MCF 10A (cell line): Measurements from ENCODE around the gene ASIC5. TPM values are rescaled to one million over a fixed set of nuclear protein-coding genes. Genes with fewer than 3 reads are reported as not detected.
"Not testable (repeated sequence)": the region's sequence is repeated elsewhere in the genome, so short reads cannot be mapped to it uniquely, and the experiment has no call there.

ENCODE experiments used
- BruUV-seq: library from RNA; stranded (reverse); fragments of 400-500 nt; replicated peaks from 2 replicates; lab custom pipeline; 2021; lab: Mats Ljungman, UMichigan
- CTCF ChIA-PET: fragments of 300-600 bp; sonication (Branson Sonifier 250); formaldehyde crosslinking; extraction: SDS; loops from one replicate; lab custom pipeline; 2021; ENCODE audit warnings: antibody characterized with exemption, inconsistent platforms; lab: Yijun Ruan, JAX
- POLR2A ChIA-PET: fragments of 300-600, 350-650 bp; sonication (Branson Sonifier 250); formaldehyde crosslinking; extraction: SDS; loops from one replicate; lab custom pipeline; 2020; ENCODE audit warnings: antibody characterized with exemption, inconsistent platforms; lab: Yijun Ruan, JAX
- DNase-seq: peaks from one replicate; pipeline ENCODE4 v3.0.0-alpha.2; 2018; ENCODE audit not compliant: unreplicated experiment
- H3K27ac Mint-ChIP-seq: one replicate; pipeline ENCODE4 v1.8.0; 2022; ENCODE audit warnings: mild to moderate bottlenecking, low read depth, mixed read lengths; ENCODE audit not compliant: unreplicated experiment
- H3K27me3 Mint-ChIP-seq: one replicate; pipeline ENCODE4 v1.8.0; 2022; ENCODE audit warnings: mixed read lengths; ENCODE audit not compliant: insufficient read depth, unreplicated experiment
- H3K36me3 Mint-ChIP-seq: one replicate; pipeline ENCODE4 v1.8.0; 2022; ENCODE audit warnings: mild to moderate bottlenecking, moderate library complexity, mixed read lengths; ENCODE audit not compliant: insufficient read depth, unreplicated experiment
- H3K4me1 Mint-ChIP-seq: one replicate; pipeline ENCODE4 v1.8.0; 2022; ENCODE audit warnings: mixed read lengths; ENCODE audit not compliant: insufficient read depth, unreplicated experiment
- H3K4me3 Mint-ChIP-seq: one replicate; pipeline ENCODE4 v1.8.0; 2022; ENCODE audit warnings: mild to moderate bottlenecking, moderate library complexity, mixed read lengths; ENCODE audit not compliant: unreplicated experiment
- H3K9me3 Mint-ChIP-seq: one replicate; pipeline ENCODE4 v1.8.0; 2022; ENCODE audit warnings: mixed read lengths; ENCODE audit not compliant: unreplicated experiment
- intact Hi-C: fragments of 100-400 bp; cut with micrococcal nuclease; formaldehyde crosslinking; loops from 2 replicates; pipeline ENCODE4 v1.14.1; 2022
- total RNA-seq: library from RNA; stranded (reverse); gene quantifications from 2 replicates; pipeline ENCODE4 v1.2.3, GENCODE V29; 2022
- TF ChIP-seq, protein P1 (sequence below): fragments of 200-600 bp; IDR thresholded peaks from one replicate; pipeline ENCODE4 v1.8.0; 2022; ENCODE audit warnings: antibody characterized with exemption, mild to moderate bottlenecking; ENCODE audit not compliant: unreplicated experiment

Gene ASIC5
- total RNA-seq, 1 experiment from 2014 or later = not detected

DNA sequence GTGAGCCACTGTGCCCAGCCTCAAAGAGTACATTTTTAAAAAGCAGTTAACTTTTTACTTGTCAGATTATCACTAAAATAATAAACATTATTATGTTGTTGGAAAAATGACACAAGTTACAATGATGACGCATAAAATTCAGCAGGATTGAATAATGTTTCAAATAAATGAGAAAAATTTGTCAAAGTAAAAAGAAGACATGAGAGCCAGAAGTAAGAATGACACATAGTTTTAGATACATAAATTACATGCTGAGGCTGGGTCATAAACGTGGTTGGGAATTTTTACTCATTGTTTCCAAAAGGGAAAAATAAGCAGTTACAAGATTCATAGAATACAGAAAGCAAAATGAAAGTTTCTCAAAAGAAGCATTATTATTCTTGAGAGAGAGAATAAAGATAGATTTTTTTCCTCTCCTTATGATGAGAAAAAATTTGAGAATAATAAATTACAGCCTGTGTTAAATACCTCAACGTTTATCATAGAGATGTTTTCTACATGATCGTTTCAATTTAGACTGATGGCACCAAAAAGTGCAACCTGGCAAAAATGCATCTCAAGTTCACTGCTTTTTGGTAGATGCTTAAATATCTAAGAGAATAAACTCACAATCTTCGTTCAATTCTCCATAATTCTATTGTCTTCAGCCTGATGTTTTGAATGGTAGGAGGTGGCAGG lies 66.8 kb downstream of the ASIC5 start:
- CTCF ChIA-PET = interaction anchor here (1.3 kb wide), 1 partner anchor 154 kb away, joined by 3 read pairs; the partner anchor contains the start of gene CTSO
- intact Hi-C loops = no loop called here
- Mint-ChIP-seq H3K9me3 (no peaks in the 10 kb centered on the region), H3K36me3 (no peaks in the 10 kb centered on the region), H3K4me1 (no peaks in the 10 kb centered on the region), H3K4me3 (no peak overlapping the region), H3K27me3 (no peaks in the 10 kb centered on the region), H3K27ac (no peak overlapping the region)
- TF ChIP-seq, protein P1, sequence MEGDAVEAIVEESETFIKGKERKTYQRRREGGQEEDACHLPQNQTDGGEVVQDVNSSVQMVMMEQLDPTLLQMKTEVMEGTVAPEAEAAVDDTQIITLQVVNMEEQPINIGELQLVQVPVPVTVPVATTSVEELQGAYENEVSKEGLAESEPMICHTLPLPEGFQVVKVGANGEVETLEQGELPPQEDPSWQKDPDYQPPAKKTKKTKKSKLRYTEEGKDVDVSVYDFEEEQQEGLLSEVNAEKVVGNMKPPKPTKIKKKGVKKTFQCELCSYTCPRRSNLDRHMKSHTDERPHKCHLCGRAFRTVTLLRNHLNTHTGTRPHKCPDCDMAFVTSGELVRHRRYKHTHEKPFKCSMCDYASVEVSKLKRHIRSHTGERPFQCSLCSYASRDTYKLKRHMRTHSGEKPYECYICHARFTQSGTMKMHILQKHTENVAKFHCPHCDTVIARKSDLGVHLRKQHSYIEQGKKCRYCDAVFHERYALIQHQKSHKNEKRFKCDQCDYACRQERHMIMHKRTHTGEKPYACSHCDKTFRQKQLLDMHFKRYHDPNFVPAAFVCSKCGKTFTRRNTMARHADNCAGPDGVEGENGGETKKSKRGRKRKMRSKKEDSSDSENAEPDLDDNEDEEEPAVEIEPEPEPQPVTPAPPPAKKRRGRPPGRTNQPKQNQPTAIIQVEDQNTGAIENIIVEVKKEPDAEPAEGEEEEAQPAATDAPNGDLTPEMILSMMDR = no peak
- POLR2A ChIA-PET = interaction anchor here (0.7 kb wide), 1 partner anchor 46 kb away, joined by 3 read pairs; no protein-coding TSS in a partner anchor
- BruUV-seq = no TSS peak
- no peak for DNase-seq

DNA sequence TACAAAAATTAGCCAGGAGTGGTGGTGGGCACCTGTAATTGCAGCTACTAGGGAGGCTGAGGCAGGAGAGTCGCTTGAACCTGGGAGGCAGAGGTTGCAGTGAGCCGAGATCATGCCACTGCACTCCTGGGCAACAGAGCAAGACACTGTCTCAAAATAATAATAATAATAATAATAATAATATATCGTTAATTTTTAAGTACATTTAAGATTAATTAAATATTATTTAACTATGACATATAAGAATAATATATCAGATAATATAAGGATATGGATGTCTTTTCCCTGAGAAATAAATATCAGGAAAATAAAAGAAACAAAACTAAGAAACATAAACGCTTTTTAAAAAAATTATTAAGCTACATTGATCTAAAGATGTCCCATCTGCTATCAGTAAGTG lies 68.5 kb downstream of the ASIC5 start:
- POLR2A ChIA-PET = interaction anchor here (0.6 to 1.3 kb wide), 2 partner anchors 10 to 1329 kb away, joined by 3 to 4 read pairs; no protein-coding TSS in a partner anchor
- H3K4me1 Mint-ChIP-seq, DNase-seq, H3K27me3 Mint-ChIP-seq, H3K36me3 Mint-ChIP-seq, H3K27ac Mint-ChIP-seq, H3K4me3 Mint-ChIP-seq, intact Hi-C loops, H3K9me3 Mint-ChIP-seq, CTCF ChIA-PET, BruUV-seq: not testable (repeated sequence)

DNA sequence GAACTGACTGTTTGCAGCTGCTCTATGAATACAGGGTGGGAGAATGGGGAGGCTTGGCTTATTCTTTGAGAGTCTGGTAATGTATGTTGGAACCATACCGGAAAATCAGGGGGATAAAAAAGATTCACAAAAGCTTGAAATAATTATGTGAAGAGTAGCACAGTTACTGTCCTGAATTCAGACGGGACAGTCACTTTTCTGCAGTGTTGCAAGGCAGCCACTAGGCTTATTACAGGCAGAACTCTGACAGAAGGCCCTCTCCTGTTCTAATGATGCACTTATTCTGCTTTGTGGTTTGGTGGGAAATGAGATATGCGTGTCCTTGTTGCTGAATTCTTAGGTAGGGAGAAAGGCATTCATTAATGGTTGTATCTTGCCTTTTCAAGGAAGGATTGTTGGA lies 70.1 kb downstream of the ASIC5 start:
- POLR2A ChIA-PET = no interaction called here
- no TSS peak for BruUV-seq
- no peaks in the 10 kb centered on the region for H3K9me3 Mint-ChIP-seq
- no peak overlapping the region for H3K27ac Mint-ChIP-seq
- H3K4me3 Mint-ChIP-seq = no peak overlapping the region
- no peaks in the 10 kb centered on the region for H3K27me3 Mint-ChIP-seq
- CTCF ChIA-PET = interaction anchor here (0.7 to 1.0 kb wide), 2 partner anchors 9 to 392 kb away, joined by 4 to 5 read pairs; no protein-coding TSS in a partner anchor
- H3K4me1 Mint-ChIP-seq = no peaks in the 10 kb centered on the region
- DNase-seq = peak; percentile 19
- TF ChIP-seq, protein P1 = no peak
- H3K36me3 Mint-ChIP-seq = no peaks in the 10 kb centered on the region
- intact Hi-C loops = no loop called here

DNA sequence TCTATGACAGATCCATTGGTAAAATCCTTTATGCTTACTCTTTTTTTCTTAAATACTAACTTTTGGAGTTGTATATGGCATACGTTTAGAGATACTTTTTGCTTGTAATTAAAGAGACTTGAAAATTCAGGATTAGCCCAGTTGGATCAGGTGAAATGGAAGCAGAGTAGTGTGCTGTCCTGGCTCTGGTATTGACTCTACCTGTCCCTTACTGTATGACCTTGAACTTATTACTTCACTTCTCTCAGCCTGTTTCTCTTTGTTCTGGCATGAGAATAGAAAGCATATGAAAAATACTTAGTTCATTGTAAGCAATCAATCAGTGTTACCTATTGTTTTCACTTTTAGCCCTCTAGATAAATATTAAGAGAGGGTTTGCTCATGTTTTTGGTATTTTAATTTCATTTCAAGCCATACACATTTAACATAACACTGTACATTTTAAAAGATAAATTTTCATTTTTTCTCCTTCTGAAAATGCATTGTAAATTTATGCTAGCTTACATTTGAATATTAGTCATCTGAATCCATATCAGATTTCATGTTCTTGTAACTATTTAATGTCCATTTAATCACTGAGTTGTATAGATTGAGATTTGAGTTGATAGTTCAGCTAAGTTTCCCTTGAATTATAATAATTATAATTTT lies 71.4 kb downstream of the ASIC5 start:
- DNase-seq = no peak
- H3K4me3 Mint-ChIP-seq = no peak overlapping the region
- TF ChIP-seq, protein P1 = no peak
- H3K36me3 Mint-ChIP-seq = no peaks in the 10 kb centered on the region
- intact Hi-C loops = no loop called here
- no peaks in the 10 kb centered on the region for H3K4me1 Mint-ChIP-seq
- CTCF ChIA-PET = interaction anchor here (0.7 kb wide), 1 partner anchor 1135 kb away, joined by 3 read pairs; no protein-coding TSS in a partner anchor
- no peak overlapping the region for H3K27ac Mint-ChIP-seq
- H3K9me3 Mint-ChIP-seq = no peaks in the 10 kb centered on the region
- H3K27me3 Mint-ChIP-seq = no peaks in the 10 kb centered on the region
- POLR2A ChIA-PET = interaction anchor here (0.7 kb wide), 1 partner anchor 159 kb away, joined by 3 read pairs; the partner anchor contains the start of gene CTSO
- no TSS peak for BruUV-seq
